CD4-positive, alpha-beta T cell treated with Interleukin-6 for 4 hours (primary cell): ENCODE results near the gene BNIP2.
"Not testable (repeated sequence)": the region's sequence is repeated elsewhere in the genome, so short reads cannot be mapped to it uniquely, and the experiment has no call there.

Experiments used
- DNase-seq: peaks from one replicate; pipeline ENCODE4 v3.0.0-alpha.2; 2020; ENCODE audit warnings: mixed read lengths

Gene BNIP2, protein sequence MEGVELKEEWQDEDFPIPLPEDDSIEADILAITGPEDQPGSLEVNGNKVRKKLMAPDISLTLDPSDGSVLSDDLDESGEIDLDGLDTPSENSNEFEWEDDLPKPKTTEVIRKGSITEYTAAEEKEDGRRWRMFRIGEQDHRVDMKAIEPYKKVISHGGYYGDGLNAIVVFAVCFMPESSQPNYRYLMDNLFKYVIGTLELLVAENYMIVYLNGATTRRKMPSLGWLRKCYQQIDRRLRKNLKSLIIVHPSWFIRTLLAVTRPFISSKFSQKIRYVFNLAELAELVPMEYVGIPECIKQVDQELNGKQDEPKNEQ

DNA sequence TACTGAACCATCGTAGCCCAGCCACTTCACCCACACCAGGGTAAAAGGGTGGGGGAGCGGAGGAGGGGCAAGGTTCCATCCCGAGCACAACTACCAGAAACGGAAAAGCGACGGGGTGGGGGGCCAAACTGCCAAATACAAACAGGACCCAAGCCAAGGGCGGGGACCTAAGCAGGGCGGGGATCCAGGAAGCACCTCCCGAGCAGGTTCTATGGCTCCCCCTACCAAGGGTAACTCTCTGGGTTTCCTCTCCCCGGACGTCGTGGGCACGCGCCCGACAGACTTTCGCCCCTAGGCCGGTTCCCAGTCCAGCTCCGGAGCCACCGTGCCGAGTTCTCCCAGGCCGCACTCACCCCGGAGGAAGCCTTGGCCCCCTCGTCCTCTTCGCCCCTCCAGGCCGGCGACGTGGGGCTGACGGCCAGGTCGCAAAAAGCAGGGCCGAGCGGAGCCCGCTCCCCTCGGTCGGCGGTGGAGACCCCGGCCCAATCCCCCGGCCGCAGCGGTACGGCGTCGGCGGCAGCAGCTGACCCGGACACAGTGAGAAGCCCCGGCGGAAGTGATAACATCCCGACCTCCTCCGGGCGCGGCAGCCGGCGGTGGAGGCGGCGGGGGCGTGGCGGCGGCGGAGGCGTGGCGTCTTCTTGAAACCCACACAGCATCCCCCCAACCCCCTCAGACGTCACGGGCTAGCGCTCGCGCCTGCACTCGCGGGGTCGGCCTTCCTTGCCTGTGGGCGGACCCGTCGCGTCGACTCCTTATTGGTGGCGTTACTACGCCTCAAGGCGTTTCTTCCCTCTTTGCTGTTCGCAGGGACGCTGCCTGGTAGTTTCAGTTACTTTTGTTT, at the start of gene BNIP2:
TSS of gene BNIP2 (minus strand) at position 539 of the 844 bp plus-strand sequence. CDS start 6,863 bp downstream, outside the sequence.
- DNase-seq: peak; percentile 100

DNA sequence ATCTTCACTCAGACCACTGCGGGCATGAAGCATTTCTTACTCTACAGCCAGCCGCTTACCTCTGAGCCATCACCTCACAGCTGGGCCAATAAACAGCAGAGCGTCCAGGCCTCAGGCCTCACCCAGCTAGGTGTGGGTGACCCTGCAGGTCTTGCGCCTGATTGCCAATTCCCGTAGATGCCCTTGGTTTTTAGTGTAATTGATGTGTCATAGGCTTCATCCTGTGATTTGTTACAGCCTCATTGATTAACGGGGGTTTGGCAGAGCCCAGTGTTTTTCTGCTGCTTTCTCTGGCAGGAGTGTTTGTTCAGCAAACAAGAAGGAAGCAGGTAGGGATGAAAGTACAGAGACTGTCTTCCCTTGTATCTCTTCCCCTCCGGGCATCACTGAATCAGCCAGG, 49.6 kb upstream of the BNIP2 start:
- no peak for DNase-seq

DNA sequence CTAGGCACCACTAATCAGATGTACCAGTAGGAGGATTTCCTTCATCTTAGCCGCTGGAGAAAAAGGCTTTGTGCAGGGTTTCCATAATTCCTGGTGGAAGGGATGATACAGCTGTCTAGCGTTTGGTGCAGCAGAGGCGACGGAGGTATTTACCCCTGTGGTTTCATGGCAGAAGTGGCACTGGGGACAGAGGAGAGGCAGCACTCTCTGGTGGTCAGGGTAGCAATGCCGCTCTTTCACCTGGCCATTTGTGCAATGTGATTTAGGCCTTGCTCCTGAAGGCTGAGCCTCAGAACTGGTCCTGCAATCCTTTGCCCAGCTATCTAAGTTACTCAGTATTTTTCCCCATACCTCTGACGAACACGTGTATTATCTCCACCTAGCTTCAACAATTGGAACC, 47.1 kb upstream of the BNIP2 start:
- no peak for DNase-seq

DNA sequence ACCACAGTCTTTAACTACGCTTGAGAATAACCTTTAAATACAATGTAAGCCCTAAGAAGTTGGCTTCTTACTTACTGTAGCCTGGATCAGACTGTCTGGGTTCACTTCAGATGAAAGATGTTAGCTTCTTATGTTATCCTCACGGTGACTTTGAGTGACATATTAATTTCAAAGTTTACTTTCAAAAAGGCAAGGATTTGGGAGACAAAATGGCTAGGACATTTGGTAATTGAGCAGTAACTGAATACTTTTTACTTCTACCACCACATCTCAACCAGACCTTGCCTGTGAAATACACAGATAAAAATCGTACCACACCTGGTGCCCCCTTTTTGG, 36.0 kb upstream of the BNIP2 start:
- no peak for DNase-seq

DNA sequence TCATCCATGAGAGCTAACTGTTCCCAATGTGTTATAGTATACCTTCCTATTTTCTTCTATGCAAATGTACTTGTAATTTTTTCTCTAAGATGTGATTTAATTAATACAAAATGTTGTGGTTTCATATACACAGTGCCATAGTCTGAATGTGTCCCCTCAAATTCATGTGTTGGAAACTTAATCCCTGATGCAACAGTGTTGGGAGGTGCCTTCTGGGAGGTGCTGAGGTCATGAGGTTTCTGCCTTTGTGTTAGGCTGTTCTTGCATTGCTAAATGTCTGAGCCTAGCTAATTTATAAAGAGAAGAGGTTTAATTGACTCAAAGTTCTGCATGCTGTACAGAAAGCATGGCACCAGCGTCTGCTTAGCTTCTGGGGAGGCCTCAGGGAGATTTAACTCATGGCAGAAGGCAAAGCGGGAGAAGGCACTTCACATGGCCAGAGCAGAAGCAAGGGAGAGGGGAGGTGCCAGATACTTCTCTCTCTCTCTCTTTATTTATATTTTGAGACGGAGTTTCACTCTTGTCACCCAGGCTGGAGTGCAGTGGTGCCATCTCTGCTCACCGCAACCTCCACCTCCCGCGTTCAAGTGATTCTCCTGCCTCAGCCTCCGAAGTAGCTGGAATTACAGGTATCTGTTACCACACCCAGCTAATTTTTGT, 34.7 kb upstream of the BNIP2 start:
- no peak for DNase-seq

DNA sequence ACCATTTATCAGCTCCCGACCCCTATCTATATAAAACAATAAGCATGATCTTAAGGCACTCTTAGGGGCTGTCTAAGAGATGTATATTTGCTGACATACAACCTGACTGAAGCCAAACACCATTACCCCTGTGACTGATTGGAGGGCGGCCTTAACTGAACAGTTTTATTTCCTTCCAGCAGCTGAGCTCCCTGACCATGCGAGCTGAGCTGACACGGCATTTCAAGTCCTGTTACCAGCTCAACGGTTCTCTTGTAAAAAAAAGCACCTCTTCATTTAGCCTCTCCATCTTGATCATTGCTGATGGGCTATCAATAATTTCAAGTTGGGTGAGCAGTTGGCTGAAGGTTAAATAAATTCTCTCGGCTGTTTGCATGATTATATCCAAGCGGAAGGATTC, 33.4 kb upstream of the BNIP2 start:
- no peak for DNase-seq

DNA sequence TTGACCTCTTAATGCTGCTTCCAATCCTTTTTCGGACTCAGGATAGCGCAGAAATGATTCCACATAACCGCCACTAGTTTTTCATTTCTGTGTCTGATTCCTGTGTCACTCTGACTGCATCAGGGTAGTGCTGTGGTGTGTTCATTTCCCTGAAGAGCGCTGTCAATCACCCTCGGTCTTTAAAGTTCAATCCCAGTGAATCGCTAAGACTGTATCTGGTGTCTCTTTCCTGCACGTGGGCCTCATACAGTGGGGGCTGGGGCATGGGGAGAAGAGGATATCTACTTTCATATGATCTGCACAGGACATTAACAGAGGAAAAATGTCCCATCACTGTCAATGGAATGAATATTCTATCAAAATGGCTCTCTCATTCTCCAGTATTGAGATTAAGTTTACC, 32.9 kb upstream of the BNIP2 start:
- no peak for DNase-seq

DNA sequence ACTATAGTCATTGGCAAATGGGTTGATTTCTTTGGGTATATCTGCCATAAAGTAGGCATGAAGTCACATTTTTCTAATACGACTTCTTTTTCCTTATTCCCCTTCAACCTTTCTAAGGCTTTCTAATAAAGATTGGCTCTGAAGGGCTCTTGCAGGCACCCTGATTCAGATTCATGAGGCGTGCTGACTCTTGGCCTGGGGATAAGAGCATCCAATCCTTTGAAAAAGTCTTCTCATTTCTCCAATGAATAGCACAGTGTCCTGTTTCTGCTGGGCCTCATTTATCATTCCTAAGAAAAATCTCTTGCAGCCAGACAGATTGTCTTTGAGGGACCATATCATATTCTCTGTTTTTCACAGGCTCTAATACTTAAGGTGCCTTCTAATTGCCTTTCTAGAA, 32.3 kb upstream of the BNIP2 start:
- DNase-seq: no peak

DNA sequence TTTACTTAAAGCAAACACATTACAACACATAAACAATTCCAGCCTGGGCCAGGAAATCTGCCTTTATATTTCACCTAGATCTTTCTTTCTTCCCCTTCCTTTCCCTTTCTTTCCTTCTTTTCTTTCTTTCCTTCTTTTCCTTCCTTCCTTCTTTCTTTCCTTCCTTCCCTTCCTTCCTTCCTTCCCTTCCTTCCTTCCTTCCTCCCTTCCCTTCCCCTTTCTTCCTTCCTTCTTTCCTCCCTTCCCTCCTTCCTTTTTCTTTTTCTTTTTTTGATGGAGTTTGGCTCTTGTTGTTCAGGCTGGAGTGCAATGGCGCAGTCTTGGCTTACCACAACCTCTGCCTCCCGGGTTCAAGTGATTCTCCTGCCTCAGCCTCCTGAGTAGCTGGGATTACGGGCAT, 24.1 kb upstream of the BNIP2 start:
- no peak for DNase-seq

DNA sequence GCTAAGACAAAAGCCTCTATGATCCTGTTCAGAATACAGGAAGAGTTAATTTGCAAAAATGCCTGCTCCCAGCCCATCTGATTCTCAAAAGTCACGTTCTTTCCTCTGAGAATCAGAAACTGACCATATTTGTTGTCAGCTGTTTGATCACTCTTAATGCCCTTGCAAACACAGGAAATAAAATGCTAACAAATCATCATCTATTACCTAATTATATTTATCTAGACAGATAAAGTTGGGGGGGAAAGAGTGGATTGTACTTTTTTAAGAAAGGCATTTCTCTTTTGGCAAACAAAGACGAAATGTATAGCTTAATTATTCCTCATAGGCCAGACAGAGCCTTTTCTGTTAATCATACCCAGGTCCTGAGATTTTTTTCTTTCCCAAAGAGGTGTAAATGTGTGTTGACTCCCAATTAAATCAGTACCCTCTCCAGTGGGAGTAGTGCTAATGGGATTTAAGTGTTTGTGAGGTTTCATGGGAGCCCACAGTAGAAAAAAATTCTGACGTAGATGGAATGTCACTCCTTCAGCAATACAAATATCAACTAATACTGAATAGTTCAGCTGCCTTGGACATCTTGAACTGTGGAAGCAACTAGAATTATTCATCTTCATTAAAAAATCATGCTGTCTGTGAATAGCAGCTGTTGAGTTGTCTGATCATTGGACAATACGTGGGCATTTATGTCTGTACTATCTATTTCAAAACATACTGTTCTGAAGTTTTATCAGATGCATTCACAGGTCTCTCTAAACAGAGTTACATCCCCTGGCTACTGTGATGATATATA, 22.5 kb upstream of the BNIP2 start:
- DNase-seq: no peak

DNA sequence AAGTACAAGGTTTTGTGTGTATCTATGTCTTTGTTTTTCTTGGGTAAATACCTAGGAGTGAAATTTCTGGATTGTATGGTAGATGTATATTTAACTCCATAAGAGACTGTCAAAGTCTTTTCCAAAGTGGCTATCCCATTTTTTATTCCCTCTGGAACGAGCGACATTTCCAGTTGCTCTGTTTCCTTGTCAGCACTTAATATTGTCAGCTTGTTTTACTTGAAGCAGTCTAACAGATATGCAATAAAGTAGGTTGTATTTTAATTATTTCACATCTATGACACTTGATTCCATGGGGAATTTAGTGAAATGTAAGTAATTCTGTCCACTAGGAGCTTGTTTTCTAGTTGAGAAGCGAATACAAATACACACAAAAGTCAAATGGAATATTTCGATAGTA, 18.5 kb upstream of the BNIP2 start:
- DNase-seq: no peak

DNA sequence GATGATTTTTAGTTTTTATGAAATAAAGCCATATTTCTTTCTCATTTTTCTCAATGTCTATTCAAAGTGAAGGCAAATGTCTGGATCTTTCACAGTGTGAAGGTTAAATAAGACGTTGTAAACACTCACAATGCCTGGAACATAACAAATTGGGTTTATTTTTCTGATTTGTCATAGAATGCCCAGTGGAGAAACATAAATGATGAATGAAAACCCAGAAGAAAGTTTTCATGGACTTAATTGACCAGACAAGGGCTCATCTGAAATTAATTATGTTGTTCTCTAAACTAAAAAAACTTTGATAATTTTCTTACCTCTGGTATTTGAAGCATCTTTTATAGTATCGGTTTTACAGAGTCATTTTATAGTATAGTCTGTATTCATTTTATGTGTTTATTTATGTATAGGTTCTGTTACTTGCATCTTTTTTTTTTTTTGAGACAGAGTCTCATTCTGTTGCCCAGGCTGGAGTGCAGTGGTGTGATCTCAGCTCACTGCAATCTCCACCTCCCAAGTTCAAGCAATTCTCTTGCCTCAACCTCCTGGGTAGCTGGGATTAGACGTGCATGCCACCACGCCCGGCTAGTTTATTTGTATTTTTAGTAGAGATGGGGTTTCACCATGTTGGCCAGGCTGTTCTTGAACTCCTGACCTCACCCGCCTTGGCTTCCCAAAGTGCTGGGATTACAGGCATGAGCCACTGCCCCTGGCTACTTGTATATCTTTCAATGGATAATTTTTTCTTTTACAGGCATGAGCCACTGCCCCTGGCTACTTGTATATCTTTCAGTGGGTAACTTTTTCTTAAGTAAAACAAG, 15.1 kb upstream of the BNIP2 start:
- DNase-seq: no peak

DNA sequence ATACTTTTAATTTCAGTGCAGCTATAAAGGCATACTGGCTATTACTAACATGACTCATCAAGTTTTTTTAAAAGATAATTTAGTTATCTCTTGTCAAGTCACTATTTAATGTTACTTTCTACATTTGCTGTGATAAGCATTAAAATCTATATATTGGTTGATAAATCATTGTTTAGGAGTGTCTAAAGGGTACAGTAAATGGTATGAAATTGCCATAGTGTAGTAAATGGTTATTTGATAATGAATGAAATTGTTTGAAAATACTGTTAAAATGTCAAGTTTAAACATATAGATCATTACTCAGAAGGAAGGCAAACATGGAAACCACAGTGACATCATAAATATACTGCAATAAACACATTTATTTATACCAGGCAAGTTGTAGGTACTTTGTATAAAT, 13.2 kb upstream of the BNIP2 start:
- no peak for DNase-seq

DNA sequence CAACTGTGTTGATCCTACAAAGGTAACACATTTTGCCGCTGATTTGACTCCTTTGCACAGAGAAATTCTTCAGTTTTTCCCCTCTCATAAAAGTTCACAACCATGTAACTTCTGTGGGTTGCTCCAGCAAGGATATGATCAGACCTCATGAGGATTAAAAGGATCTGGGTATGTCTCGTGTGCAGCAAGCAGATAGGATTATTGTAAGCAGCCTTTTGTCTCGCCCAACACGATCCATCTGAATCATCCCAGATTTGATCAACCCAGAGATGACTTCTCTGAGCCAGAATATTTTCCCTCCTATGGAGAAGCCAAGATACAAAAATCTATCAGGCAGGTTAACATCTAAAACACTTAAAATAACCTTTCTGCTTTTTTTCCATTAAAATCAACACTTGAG, 12.8 kb upstream of the BNIP2 start:
- DNase-seq: no peak

DNA sequence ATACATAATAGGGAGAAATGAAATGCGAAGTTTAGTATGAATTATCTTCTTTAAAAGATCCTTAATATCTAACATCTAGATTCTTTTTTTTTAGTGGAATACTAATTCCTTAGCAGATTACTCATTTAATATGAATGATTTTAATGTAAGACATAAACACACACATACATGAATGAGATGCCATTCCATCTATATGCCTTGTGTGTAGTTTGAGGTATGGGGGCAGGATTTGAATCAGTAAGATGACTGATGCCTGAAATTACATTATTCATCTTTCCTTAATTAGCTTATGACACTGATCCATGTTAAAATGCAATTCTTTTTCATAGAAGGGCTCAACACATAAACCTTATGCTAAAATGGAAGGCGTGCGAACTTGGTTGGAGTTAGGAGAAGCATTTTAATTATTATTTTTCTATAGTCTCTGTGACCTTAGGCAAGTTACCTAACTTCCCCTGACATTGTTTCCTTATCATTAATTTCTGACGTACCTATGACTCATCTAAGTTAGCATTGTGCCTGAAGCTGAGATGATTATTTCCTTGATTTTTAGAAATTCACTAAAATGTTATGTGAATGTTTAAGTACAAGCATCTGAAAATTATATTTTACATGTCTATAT, 10.8 kb upstream of the BNIP2 start:
- DNase-seq: no peak

DNA sequence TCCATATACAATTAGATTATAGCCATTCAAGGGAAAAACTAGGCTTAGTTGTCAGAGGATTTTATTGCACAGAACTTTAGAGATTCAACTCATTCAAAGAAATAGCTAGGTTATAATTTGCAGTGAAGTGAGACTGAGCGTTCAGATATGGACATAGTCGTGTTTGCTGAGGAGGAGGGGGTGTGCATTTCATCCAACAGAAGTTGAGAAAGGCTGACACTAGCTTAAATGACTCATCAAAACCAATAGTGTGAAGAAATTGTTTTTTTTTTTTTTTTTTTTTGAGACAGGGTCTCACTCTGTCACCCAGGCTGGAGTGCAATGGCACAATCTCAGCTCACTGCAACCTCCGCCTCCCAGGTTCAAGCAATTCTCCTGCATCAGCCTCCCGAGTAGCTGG, 8.9 kb upstream of the BNIP2 start:
- DNase-seq: not testable (repeated sequence)

DNA sequence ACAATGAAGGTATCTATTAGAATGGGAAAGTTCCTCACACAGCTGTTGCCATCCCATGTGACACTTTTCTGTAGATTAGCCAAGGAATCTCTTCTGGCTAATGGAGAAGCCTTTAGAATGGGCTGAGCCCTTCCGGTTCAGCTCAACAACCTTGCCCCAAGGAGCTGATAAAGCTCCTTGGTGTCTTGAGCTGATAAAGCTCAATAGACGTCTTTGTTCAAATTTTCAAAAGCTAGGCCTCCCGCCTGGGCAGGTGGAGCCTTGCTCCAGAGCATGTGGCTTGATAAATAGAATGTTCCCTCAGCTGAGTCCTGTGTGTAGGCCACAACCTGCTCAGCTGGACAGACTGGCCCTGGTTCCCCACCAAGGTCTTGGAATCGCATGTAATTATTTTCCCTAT, 7.2 kb upstream of the BNIP2 start:
- no peak for DNase-seq

DNA sequence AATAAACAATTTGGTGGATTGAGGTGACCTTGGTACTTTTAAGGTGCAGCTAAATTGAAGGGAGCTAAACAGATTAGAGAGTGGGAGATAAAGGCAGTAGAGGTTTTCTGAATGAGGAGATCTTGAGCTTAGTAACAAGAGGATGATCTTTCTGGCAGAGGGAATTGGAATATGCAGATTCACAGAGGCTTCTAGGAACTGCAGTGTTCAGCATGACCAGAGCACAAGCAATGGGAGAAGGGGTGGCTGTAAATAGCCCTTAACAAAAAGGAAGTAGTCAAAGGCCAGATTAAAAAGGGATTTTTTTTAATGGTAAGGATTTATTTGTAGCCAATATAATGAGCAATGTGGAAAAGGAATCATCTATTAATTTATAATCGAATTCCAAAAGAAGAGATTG, 5.7 kb upstream of the BNIP2 start:
- no peak for DNase-seq

DNA sequence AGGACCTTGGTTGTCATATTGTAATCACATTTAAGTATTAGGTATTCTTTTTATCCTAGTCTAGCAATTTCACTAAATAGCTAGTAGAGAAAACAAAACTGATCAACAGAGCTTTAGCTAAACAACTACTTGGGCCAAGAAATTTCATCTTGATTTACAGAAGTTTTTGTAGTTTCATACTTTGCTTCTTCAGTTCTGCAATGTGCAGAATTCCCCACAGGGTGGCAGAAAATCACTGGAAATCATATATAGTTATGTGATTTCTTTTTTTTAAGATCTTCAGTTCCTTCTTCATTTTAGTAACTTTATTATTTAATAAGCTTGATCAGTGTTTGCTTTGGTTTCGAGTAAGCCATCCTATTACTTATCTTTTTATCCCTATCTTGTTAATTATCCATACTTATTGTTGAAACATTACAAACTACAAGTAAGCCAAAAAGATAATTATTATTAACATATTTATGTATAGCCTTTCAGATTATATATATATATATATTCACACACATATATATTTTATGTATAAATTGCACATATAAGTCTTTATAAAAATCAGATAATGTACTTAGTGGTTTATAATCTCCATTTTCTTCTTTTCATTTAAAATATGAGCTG, 2.2 kb upstream of the BNIP2 start:
- DNase-seq: peak; percentile 57

DNA sequence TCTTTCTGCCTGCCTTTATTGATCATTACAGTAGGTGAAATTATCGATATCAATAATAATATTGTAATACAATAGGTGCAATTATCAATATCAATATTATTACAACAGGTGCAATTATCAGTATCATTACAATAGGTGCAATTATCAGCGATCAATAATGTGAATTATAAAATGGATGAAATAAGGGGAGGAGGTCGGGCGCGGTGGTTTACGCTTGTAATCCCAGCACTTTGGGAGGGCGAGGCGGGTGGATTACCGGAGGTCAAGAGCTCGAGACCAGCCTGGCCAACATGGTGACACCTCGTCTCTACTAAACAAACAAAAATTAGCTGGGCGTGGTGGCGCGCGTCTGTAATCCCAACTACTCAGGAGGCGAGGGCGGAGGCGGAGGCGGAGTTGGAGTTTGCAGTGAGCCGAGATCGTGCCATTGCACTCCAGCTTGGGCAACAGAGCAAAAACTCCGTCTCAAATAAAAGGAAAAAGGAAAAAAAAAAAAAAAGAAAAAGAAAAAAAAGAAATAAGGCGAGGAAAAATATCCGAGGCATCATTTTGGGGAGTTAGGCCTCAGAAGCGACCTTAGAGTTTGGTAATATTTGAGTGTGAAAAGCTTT, 611 bp upstream of the BNIP2 start:
- DNase-seq: peak; percentile 72

DNA sequence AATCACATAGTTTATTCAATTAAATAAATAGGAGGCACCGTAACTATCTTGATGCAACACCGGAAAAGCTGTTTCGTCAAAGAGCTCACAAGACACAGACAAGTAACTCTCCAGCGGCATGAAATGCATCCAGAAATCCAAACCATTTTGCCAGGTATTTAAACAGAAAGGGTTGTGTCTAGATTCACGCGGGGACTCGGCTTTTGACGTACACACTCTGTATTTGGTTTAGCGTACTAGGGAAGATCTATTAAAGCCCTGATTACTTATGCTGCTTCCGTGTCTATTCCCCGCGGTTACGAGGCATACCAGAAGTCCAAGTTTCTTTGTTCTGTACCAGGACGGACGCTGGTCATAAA, 718 bp downstream of the BNIP2 start:
- peak; percentile 18 for DNase-seq
